SKM-1 (cell line): ENCODE data around the gene CEMIP2.
"Not testable (repeated sequence)": the region's sequence is repeated elsewhere in the genome, so short reads cannot be mapped to it uniquely, and the experiment has no call there.

Experiments
- DNase-seq: peaks from one replicate; lab custom pipeline; 2025; ENCODE audit not compliant: unreplicated experiment; lab: John Stamatoyannopoulos, UW

The CEMIP2 gene

GRCh38 chr9:71680189-71680980, 87.9 kb downstream of the CEMIP2 start:
- DNase-seq: no peak

- no peak for DNase-seq
Measured at GRCh38 chr9:71678999-71679398, 89.3 kb downstream of the CEMIP2 start.

- DNase-seq: no peak
Measured at GRCh38 chr9:71677209-71677608, 91.1 kb downstream of the CEMIP2 start.

- DNase-seq: no peak
Measured at GRCh38 chr9:71676460-71676859, 91.9 kb downstream of the CEMIP2 start.

- DNase-seq: no peak
Measured at GRCh38 chr9:71675857-71676165, 92.5 kb downstream of the CEMIP2 start.

GRCh38 chr9:71675105-71675856, 93.0 kb downstream of the CEMIP2 start:
- DNase-seq: no peak

- DNase-seq: no peak
Measured at GRCh38 chr9:71672573-71672972, 95.7 kb downstream of the CEMIP2 start.

- no peak for DNase-seq
Measured at GRCh38 chr9:71671289-71671688, 97.0 kb downstream of the CEMIP2 start.

- no peak for DNase-seq
Measured at GRCh38 chr9:71670121-71670520, 98.2 kb downstream of the CEMIP2 start.

GRCh38 chr9:71669284-71669995, 98.9 kb downstream of the CEMIP2 start:
- no peak for DNase-seq

GRCh38 chr9:71668717-71669116, 99.6 kb downstream of the CEMIP2 start:
- no peak for DNase-seq

GRCh38 chr9:71665247-71665646, 103.1 kb downstream of the CEMIP2 start:
- DNase-seq: no peak

- no peak for DNase-seq
Measured at GRCh38 chr9:71664566-71664965, 103.7 kb downstream of the CEMIP2 start.

- no peak for DNase-seq
Measured at GRCh38 chr9:71663931-71664459, 104.3 kb downstream of the CEMIP2 start.

- DNase-seq: no peak
Measured at GRCh38 chr9:71663216-71663615, 105.1 kb downstream of the CEMIP2 start.

- no peak for DNase-seq
Measured at GRCh38 chr9:71662082-71662481, 106.2 kb downstream of the CEMIP2 start.

GRCh38 chr9:71657276-71657675, 111.0 kb downstream of the CEMIP2 start:
- not testable (repeated sequence) for DNase-seq

- no peak for DNase-seq
Measured at GRCh38 chr9:71656496-71656895, 111.8 kb downstream of the CEMIP2 start.

GRCh38 chr9:71655778-71656177, 112.5 kb downstream of the CEMIP2 start:
- DNase-seq: no peak

GRCh38 chr9:71655141-71655540, 113.2 kb downstream of the CEMIP2 start:
- DNase-seq: no peak

GRCh38 chr9:71652480-71652879, 115.8 kb downstream of the CEMIP2 start:
- DNase-seq: no peak

GRCh38 chr9:71648453-71648852, 119.9 kb downstream of the CEMIP2 start:
- no peak for DNase-seq
